ENCODE data around the gene SEMA4G. TPM values are rescaled to one million over a fixed set of nuclear protein-coding genes. Genes with fewer than 3 reads are reported as not detected.
A peak's percentile ranks its signal among the peaks of the same experiment; 100 is the strongest.

The SEMA4G gene
- total RNA-seq, 2 experiments from 2014 or later: 1.1 to 1.6 TPM

DNA sequence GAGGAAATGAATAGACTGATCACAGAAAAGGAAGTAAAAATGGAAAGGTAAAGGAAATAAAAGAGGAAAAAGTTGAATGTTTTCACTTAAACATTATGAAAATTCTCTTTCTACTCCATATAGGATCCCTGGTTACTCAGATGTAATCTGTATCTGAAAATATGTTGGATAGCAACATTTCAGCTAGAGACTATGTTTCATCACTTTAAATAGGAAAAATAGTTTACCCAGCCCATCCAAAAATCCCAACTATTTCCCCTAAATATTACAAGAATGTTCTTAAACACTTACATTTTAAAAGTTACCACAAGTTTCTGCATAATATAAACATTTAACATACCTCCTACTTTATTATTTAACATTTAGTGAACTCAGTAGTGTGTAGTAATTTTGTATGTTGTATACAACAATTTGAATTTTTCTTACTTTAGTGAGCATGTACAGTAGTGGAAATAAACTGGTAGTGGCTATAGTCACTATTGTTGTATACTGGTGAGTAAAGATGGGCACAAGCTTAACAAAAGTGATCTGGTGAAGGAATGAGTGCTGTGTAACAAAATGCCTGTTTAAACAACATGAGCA lies 29.4 kb upstream of the SEMA4G start:
- intact Hi-C loops (cut with DNase I, micrococcal nuclease): no loop called here

DNA sequence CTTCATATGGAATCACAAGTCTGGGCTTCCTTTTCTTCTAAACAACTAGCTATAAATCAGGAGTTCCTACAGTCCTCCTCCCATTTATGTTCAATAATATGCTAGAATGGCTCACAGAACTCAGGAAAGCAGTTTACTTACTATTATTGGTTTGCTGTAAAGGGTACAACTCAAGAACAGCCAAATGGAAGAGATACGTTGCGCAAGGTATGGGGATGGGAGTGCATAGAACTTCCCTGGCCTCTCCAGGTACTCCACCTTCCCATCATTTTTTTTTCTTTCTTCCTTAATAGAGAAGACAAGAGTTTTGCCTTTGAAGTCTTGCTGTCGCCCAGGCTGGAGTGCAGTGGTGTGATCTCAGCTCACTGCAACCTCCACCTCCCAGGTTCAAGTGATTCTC lies 27.1 kb upstream of the SEMA4G start:
- Mint-ChIP-seq H3K27me3 (no peaks in the 10 kb centered on the region), H3K4me3 (no peak overlapping the region), H3K4me1 (ENCODE audit: low read depth) (peaks cover 15% of the 10 kb centered on the region), H3K9me3 (no peaks in the 10 kb centered on the region), H3K27ac (no peak overlapping the region), H3K36me3 (ENCODE audit: low read depth) (peaks cover 86% of the 10 kb centered on the region)
- ChIA-PET CTCF (interaction anchor here (1.3 kb wide), 1 partner anchor 72 kb away, joined by 4 read pairs; no protein-coding TSS in a partner anchor), POLR2A (no interaction called here)
- Histone ChIP-seq H3K27ac (ENCODE audit: low read depth in 1 of 2, low read length in 2 of 2) (no peak overlapping the region), H3K9me3 (ENCODE audit: control insufficient read depth in 1 of 2, insufficient read depth in 1 of 2, low read length in 2 of 2) (no peaks in the 10 kb centered on the region), H3K27me3 (ENCODE audit: control insufficient read depth in 1 of 2, insufficient read depth in 2 of 2, low read length in 2 of 2) (no peaks in the 10 kb centered on the region), H3K4me3 (ENCODE audit: low read length) (no peak overlapping the region), H3K4me1 (ENCODE audit: insufficient read depth, low read length) (peaks cover 4% of the 10 kb centered on the region), H3K36me3 (ENCODE audit: insufficient read depth, low read length) (peaks cover 77% of the 10 kb centered on the region)
- TF ChIP-seq, protein P1, sequence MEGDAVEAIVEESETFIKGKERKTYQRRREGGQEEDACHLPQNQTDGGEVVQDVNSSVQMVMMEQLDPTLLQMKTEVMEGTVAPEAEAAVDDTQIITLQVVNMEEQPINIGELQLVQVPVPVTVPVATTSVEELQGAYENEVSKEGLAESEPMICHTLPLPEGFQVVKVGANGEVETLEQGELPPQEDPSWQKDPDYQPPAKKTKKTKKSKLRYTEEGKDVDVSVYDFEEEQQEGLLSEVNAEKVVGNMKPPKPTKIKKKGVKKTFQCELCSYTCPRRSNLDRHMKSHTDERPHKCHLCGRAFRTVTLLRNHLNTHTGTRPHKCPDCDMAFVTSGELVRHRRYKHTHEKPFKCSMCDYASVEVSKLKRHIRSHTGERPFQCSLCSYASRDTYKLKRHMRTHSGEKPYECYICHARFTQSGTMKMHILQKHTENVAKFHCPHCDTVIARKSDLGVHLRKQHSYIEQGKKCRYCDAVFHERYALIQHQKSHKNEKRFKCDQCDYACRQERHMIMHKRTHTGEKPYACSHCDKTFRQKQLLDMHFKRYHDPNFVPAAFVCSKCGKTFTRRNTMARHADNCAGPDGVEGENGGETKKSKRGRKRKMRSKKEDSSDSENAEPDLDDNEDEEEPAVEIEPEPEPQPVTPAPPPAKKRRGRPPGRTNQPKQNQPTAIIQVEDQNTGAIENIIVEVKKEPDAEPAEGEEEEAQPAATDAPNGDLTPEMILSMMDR (IDR thresholded peaks at IDR 0.05): no peak
- ATAC-seq (ENCODE audit: poor library complexity): no peak
- intact Hi-C loops (cut with DNase I, micrococcal nuclease): no loop called here
- no peak for DNase-seq

More for the DNA sequence above, 29.4 kb upstream of the SEMA4G start:
- Mint-ChIP-seq H3K9me3 (no peaks in the 10 kb centered on the region), H3K27ac (no peak overlapping the region), H3K36me3 (ENCODE audit: low read depth) (peaks cover 69% of the 10 kb centered on the region), H3K4me1 (ENCODE audit: low read depth) (peaks cover 15% of the 10 kb centered on the region), H3K4me3 (no peak overlapping the region), H3K27me3 (no peaks in the 10 kb centered on the region)
- H3K4me1 ChIP-seq (ENCODE audit: insufficient read depth, low read length): peaks cover 4% of the 10 kb centered on the region
- DNase-seq: no peak
- no peak for ATAC-seq (ENCODE audit: poor library complexity)
- H3K36me3 ChIP-seq (ENCODE audit: insufficient read depth, low read length): peaks cover 60% of the 10 kb centered on the region
- no peak overlapping the region for H3K27ac ChIP-seq (ENCODE audit: low read depth in 1 of 2, low read length in 2 of 2)
- no peaks in the 10 kb centered on the region for H3K27me3 ChIP-seq (ENCODE audit: control insufficient read depth in 1 of 2, insufficient read depth in 2 of 2, low read length in 2 of 2)
- TF ChIP-seq, protein P1 (IDR thresholded peaks at IDR 0.05): no peak
- ChIA-PET CTCF (no interaction called here), POLR2A (no interaction called here)
- no peak overlapping the region for H3K4me3 ChIP-seq (ENCODE audit: low read length)
- H3K9me3 ChIP-seq (ENCODE audit: control insufficient read depth in 1 of 2, insufficient read depth in 1 of 2, low read length in 2 of 2): no peaks in the 10 kb centered on the region

DNA sequence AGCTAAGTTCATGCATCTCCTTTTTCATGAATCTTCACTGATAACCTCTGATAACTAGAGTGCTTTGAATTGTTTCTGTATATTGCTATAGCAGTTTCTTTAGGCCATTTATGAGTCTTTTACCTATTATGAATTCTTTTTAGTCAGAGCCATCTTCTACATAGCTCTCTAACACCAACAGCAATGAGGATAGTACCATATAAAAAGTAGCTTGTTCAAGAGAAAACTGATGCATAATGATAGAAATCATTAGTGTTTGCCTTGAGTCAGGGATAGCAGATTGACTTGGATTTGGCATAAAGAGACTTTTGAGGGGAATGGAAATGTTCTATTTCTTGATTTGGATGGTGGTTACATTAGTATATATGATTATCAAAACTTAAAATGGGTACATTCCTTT lies 25.8 kb upstream of the SEMA4G start:
- no peak for ATAC-seq (ENCODE audit: poor library complexity)
- POLR2A ChIA-PET: interaction anchor here (0.6 to 1.2 kb wide), 3 partner anchors 14 to 44 kb away, joined by 3 to 4 read pairs (median 3); partner anchors contain the start of genes MRPL43, SLF2 and TWNK
- no peak overlapping the region for H3K4me3 Mint-ChIP-seq
- CTCF ChIA-PET: interaction anchor here (1.3 kb wide), 1 partner anchor 71 kb away, joined by 4 read pairs; no protein-coding TSS in a partner anchor
- H3K36me3 Mint-ChIP-seq (ENCODE audit: low read depth): peaks cover 84% of the 10 kb centered on the region
- Histone ChIP-seq H3K9me3 (ENCODE audit: control insufficient read depth in 1 of 2, insufficient read depth in 1 of 2, low read length in 2 of 2) (no peaks in the 10 kb centered on the region), H3K36me3 (ENCODE audit: insufficient read depth, low read length) (peaks cover 78% of the 10 kb centered on the region), H3K27ac (ENCODE audit: low read depth in 1 of 2, low read length in 2 of 2) (no peak overlapping the region), H3K4me3 (ENCODE audit: low read length) (no peak overlapping the region), H3K4me1 (ENCODE audit: insufficient read depth, low read length) (peaks cover 4% of the 10 kb centered on the region), H3K27me3 (ENCODE audit: control insufficient read depth in 1 of 2, insufficient read depth in 2 of 2, low read length in 2 of 2) (no peaks in the 10 kb centered on the region)
- intact Hi-C loops (cut with DNase I, micrococcal nuclease): no loop called here
- no peak for DNase-seq
- TF ChIP-seq, protein P1 (IDR thresholded peaks at IDR 0.05): no peak
- no peaks in the 10 kb centered on the region for H3K27me3 Mint-ChIP-seq
- no peaks in the 10 kb centered on the region for H3K9me3 Mint-ChIP-seq
- peak overlapping the region; percentile 54 for H3K27ac Mint-ChIP-seq
- H3K4me1 Mint-ChIP-seq (ENCODE audit: low read depth): peaks cover 15% of the 10 kb centered on the region

Measured in CD4-positive, alpha-beta T cell (primary cell).